Stimulated activated CD8-positive, alpha-beta memory T cell treated with anti-CD3 and anti-CD28 coated beads, Interleukin-12 subunit alpha, Interleukin-12 subunit beta, amount 100 ng/mL, for 24 hours (primary cell): ENCODE results near the gene HSD11B2.

Experiments
- DNase-seq: peaks from one replicate; pipeline ENCODE4 v3.0.0-alpha.2; 2020; ENCODE audit errors: extremely low read depth

The HSD11B2 gene

GRCh38 chr16:67451704-67452435 lies 20.9 kb downstream of the HSD11B2 start:
- DNase-seq: no peak

- DNase-seq: no peak
Observed at GRCh38 chr16:67454104-67454503, 23.2 kb downstream of the HSD11B2 start.

GRCh38 chr16:67454852-67455251 lies 23.9 kb downstream of the HSD11B2 start:
- no peak for DNase-seq

- DNase-seq: no peak
Observed at GRCh38 chr16:67456391-67457081, 25.6 kb downstream of the HSD11B2 start.

GRCh38 chr16:67457611-67458010 lies 26.7 kb downstream of the HSD11B2 start:
- DNase-seq: no peak

GRCh38 chr16:67458121-67458641 lies 27.3 kb downstream of the HSD11B2 start:
- DNase-seq: no peak

- DNase-seq: no peak
Observed at GRCh38 chr16:67459066-67459860, 28.3 kb downstream of the HSD11B2 start.

GRCh38 chr16:67459861-67460150 lies 28.9 kb downstream of the HSD11B2 start:
- no peak for DNase-seq

- no peak for DNase-seq
Observed at GRCh38 chr16:67460168-67460567, 29.2 kb downstream of the HSD11B2 start.

GRCh38 chr16:67460961-67461360 lies 30.0 kb downstream of the HSD11B2 start:
- no peak for DNase-seq

GRCh38 chr16:67461600-67462278 lies 30.8 kb downstream of the HSD11B2 start:
- no peak for DNase-seq

GRCh38 chr16:67462279-67462655 lies 31.3 kb downstream of the HSD11B2 start:
- DNase-seq: no peak

- no peak for DNase-seq
Observed at GRCh38 chr16:67463059-67463458, 32.1 kb downstream of the HSD11B2 start.

- no peak for DNase-seq
Observed at GRCh38 chr16:67463691-67464090, 32.8 kb downstream of the HSD11B2 start.

GRCh38 chr16:67464565-67464964 lies 33.6 kb downstream of the HSD11B2 start:
- DNase-seq: no peak

- no peak for DNase-seq
Observed at GRCh38 chr16:67466581-67466980, 35.7 kb downstream of the HSD11B2 start.

- no peak for DNase-seq
Observed at GRCh38 chr16:67468731-67469130, 37.8 kb downstream of the HSD11B2 start.

- no peak for DNase-seq
Observed at GRCh38 chr16:67470359-67470758, 39.4 kb downstream of the HSD11B2 start.

- no peak for DNase-seq
Observed at GRCh38 chr16:67471758-67472384, 41.0 kb downstream of the HSD11B2 start.

- DNase-seq: no peak
Observed at GRCh38 chr16:67474551-67475455, 43.9 kb downstream of the HSD11B2 start.
